OCI-LY7 (cell line): Measurements from ENCODE around the gene CXCL5.

Experiments
- EZH2phosphoT487 ChIP-seq: fragments of 200-600 bp; sonication (generic); IDR thresholded peaks from 2 replicates; pipeline ENCODE4 v1.6.1; 2018; ENCODE audit warnings: low read depth, borderline replicate concordance, mild to moderate bottlenecking, mixed run types, antibody characterized with exemption, low read length, moderate library complexity, mixed read lengths
- TF ChIP-seq, protein P1 (sequence below): fragments of 200-600 bp; sonication (generic); conservative IDR thresholded peaks from 2 replicates; pipeline ENCODE4 v1.5.1; 2014; ENCODE audit warnings: mild to moderate bottlenecking, antibody characterized with exemption, low read length, moderate library complexity, mixed read lengths

DNA sequence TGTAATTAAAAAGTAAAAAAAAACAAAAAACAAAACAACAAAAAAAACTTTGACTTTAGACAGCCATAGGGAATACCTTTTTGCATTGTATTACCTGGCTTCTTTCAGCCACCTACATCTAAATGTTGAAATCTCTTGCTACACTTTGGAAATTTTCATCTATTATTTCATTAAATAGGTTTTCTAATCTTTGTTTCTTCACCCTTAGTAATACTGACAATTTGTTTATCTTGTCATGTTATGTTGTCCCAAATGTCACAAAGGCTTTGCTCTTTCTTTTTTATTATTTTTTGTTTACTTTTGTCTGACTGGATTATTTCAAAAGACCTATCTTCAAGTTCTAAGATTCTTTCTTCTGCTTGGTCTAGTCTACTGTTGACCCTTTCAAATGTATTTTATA, 24.1 kb downstream of the CXCL5 start:
- TF ChIP-seq, protein P1, sequence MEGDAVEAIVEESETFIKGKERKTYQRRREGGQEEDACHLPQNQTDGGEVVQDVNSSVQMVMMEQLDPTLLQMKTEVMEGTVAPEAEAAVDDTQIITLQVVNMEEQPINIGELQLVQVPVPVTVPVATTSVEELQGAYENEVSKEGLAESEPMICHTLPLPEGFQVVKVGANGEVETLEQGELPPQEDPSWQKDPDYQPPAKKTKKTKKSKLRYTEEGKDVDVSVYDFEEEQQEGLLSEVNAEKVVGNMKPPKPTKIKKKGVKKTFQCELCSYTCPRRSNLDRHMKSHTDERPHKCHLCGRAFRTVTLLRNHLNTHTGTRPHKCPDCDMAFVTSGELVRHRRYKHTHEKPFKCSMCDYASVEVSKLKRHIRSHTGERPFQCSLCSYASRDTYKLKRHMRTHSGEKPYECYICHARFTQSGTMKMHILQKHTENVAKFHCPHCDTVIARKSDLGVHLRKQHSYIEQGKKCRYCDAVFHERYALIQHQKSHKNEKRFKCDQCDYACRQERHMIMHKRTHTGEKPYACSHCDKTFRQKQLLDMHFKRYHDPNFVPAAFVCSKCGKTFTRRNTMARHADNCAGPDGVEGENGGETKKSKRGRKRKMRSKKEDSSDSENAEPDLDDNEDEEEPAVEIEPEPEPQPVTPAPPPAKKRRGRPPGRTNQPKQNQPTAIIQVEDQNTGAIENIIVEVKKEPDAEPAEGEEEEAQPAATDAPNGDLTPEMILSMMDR: no peak
- no peak for TF ChIP-seq EZH2phosphoT487
